HG03521 (cell line): ENCODE results near the gene ABHD16B.

ENCODE experiments used
- ATAC-seq: cut with Tn5 transposase; IDR thresholded peaks from one replicate; pipeline ENCODE4 v1.9.1; 2021; ENCODE audit warnings: mild to moderate bottlenecking, moderate library complexity; ENCODE audit not compliant: unreplicated experiment

The ABHD16B gene

DNA sequence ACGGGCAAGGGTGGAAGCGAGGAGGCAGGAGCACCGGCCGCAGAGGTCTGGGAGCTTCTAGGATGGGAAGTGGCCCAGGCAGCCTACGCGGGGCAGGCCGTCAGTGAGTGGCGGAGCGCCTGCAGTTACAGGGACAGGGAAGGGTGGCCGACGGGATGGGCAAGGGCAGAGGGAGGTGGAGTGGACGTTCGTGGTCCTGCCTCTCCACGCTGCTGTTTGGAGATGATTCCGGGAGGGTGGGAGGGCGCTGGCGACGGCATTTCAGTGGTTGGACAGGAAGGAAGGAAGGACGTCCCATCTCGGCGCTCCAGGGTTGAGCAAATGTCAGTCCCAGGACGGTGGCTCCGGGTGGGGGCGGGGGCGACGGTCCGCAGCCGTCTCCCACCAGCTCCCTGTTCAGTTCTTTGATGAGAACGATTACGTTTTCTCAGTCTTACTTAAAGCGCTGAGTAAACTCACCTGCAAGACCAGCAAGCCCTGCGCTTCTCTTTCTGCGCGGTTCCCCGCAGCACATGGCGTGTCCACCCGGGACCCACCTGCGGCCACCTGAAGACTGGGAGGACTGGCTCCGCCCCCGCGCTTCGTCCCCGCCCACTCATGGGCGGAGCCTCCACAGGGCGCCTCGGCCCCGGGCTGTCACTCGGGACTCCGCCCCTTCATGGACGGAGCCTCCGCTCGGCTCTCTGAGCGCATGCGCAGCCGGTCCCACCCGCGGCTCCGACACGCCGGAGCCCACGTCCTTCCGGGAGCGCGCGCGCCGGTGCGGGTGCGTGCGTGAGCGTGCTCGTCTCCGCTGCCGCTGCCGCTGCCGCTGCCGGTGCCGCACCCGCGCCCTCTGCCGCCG is 33.3 kb downstream of the ABHD16B start, which contains the start of gene DNAJC5:
TSS of gene DNAJC5 (plus strand) at position 769 of the 844 bp plus-strand sequence. CDS start 33,220 bp downstream, outside the sequence.
- peak; percentile 91 for ATAC-seq

DNA sequence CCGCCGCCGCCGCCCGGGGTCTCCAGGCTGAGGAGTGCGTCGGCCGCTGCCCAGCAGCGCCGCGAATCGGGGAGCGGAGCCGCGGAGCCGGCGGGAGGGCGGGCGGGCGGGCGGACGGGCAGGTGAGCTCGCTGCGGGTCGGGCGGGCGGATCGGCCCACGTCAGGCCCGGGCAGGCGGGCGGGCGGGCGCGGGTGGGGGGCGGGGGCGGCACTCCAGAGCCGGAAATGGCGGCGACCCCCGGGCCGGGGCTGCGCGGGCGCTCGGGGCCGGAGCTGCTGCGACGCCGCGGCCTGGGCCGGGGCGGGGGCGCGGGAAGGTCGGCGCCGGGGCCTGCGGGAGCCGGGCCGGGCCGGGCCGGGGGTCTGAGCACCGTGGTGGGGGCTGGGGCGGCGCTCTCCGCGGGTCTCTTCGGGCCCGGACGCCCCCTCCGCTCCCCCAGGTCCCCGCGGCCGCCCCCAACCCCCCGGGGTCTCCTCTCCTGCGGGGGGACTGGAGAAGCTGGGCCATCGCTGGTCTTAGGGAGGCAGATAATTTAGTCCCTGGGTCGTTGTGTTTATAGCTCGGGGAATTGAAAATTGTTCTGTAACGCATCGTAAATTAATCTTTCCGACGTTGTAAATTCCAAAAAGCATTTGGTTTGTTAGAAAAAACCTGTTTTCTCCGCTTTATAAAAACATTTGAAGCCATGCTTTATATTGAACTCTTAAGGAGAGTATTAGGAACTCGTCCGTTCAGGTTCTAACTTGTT is 34.1 kb downstream of the ABHD16B start:
- ATAC-seq, result no peak

DNA sequence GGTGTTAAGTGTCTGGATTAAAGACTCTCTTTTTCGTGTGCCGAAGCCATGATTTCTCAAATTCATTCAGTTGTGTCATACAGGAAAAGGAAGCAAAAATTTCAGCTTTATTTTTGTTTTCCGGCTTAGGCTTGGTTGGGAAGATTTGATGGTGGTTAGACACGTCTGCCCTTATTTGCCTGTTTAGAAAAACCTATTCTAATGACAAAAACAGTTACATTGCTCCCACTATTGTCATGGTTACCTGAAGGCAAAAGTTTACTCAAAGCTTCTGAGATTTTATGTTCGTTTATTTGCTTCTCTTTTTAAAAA is 34.6 kb downstream of the ABHD16B start:
- no peak for ATAC-seq

DNA sequence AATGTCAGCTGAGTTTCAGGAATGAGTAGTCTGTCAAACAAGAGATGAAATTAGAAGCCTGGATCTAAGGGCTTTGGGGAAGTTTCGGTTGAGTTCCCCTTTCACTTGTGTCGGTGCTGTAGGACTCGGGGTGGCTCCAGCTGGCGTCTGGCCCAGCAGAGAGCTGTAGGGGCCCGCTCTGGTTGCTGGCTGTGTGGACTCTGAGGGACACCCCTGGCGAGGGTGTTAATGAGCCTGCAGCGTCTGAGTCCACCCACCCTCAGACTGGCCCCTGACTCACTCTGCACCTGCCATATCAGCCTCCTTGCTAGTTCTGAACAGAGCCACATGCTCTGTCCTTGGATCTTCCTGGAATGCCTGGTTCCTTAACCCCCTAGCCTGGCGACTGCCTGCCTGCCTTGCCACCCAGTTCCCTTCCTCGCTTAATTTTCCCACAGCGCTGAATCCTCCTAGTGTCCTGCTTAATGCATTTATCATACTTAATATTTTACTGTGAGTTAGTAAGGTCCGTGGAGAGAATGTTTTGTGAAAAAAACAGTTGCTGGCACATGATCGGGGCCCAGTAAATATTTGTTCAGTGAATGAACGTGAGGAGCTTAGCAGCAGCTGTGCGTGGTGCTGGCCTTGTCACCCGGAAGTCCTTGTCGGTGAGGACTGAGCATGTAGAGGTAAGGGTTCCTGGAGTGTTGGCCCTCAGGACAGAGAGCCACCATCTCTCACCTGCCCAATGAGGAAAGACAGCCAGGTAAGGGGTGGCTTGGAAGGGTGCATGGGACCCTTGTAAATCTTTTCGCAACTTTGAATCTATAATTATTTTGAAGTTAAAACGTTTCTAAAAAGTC is 35.2 kb downstream of the ABHD16B start:
- no peak for ATAC-seq

DNA sequence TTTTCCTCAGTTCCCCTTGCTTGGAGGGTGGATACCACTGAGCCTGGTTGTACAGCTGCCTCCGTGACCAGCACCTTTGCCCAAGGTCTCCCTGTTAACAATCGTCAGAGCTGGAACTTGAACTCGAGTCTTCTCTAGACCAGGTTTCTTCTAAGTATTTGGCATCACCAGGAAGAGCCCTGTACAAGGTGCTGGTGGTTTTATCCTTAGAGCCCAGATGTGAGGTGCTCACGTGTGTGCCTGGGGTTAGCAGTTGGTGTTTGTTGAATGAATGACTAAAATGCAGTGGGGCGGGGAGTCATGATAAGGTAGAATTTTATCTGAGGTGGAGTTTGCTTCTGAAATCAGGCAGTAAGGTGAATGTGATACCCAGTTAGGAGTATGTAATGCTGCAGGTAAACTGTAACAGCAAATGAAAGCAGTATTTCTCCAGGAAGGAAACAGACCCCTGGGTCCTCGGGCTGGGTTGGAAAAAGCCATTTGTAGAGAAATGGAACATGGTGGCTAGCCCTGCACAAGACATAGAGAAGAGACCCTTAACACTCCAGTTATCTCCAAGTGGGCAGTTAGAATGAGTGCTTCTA is 36.8 kb downstream of the ABHD16B start:
- no peak for ATAC-seq

DNA sequence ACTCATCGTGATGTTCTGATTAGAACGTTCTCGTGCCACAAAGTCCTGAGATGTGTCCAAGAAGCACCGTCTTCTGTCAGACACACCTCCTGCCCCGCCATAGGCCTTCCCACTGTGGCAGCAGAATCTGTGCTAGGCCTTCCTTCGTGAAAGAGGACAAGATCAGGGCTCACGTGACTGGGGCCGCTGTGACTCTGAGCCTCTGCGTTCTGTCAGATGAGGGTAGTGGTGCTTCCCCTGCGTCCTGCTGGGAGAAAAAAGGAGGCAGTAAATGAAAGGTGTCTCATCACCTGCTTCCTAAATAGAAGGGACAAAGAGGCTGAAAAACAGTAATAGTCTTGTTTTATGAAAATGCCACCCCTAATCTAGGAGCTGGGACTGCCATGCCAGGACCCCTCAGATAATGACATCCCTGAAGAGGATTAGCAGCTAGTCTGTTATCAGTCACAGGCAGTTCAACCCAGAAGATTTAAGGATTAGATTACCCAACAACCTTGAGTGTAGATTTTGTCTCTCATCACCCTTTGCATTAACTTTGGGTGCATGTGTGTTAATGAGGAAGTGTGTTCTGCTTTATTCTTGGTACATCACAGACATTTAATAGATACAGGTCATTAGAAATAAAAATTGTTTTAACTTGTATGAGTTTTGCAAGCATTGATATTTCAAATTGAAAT is 37.7 kb downstream of the ABHD16B start:
- no peak for ATAC-seq

DNA sequence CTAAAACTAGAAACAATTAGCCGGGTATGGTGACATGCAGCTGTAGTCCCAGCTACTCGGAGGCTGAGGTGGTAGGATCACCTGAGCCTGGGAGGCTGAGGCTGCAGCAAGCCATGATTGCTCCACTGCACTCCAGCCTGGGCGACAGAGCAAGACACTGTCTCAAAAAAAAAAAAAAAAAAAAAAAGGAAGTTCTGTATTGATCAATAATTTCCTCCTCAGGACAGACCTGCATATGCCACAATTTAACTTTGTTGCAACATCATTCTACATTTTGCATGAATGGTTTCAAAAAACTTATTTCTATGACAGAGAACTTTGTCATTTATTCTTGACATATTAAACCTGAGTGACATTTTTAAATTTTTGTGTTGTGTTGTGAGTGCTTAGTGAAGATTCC is 39.1 kb downstream of the ABHD16B start:
- no peak for ATAC-seq

DNA sequence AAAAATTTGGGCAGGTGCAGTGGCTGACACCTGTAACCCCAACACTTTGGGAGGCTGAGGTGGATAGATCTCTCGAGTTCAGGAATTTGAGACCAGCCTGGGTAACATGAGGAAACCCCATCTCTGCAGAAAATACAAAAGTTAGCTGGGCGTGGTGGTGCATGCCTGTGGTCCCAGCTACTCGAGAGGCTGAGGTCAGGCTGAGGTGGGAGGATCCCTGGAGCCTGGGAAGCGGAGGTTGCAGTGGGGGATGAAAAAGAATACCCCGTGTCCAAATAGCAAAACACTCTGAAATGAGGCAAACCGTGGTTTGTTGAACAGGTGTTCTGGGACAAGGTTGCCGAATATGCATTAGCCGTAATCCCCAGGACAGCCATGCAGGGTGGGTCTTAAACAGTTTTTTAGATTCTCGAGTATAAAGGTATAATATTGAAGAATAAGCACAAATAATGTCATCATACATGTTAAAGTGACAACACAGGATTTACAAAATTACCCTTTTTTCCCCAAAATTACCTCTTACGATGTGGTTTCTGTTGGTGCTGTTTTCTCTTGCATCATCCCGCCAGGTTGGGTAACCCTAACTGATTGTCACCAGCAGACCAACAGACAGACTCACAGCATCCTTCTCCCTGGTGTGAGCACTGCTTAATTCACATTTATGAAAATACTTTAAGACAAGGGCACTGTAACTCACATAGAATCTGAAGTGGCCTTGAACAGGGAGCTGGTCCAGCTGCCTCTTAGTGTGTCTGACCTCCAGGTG is 42.7 kb downstream of the ABHD16B start:
- no peak for ATAC-seq

DNA sequence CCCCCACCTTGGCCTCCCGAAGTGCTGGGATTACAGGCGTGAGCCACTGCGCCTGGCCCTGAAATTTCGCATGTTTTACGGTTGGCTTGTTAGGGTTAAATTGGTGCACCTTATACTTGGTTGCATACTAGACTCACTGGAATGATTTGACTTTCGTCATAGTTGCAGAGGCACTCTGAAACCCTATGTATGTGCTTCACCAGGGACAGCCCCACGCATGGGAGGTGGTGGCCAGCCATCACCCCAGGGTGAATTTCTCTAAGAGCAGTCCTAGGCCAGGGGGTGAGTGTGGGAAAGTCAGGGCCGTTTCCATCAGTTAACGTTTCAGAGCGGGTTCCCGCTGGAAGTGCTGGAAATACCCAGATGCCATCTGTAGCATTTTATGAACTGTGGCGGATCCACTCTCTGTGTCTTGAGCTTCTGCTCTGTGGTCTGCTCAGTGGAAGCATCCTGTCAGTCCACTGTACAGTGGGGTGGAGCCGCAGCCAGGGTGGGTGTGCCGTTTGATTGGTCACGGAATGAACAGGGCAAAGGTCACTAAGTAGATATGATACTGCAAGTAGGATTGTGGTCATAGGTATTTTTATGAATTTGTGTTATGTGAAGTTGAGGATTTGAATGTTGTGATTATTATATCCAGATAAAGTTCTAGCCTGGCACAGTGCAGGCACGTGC is 46.8 kb downstream of the ABHD16B start:
- no peak for ATAC-seq

DNA sequence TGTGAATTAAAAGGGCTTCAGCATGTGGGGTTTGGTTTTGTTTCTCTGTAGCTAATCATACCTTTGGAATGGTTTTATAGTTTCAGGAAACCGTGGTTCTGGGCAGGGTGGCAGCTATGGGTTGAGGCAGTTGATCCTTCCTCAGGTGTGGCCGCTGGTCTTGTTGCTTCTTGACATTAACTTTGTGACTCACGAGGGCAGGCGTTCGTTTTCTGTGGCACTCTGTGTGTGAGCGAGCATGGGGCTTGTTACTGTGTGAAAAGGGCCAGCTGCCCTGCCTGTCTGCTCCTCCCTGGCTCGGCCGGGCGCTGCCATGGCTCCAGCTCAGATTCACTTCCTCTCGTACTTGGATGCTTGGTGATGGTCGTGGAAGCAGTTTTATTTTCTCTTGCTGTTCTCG is 49.9 kb downstream of the ABHD16B start:
- ATAC-seq, result no peak
